ENCODE data around the gene ADISSP.

DNA sequence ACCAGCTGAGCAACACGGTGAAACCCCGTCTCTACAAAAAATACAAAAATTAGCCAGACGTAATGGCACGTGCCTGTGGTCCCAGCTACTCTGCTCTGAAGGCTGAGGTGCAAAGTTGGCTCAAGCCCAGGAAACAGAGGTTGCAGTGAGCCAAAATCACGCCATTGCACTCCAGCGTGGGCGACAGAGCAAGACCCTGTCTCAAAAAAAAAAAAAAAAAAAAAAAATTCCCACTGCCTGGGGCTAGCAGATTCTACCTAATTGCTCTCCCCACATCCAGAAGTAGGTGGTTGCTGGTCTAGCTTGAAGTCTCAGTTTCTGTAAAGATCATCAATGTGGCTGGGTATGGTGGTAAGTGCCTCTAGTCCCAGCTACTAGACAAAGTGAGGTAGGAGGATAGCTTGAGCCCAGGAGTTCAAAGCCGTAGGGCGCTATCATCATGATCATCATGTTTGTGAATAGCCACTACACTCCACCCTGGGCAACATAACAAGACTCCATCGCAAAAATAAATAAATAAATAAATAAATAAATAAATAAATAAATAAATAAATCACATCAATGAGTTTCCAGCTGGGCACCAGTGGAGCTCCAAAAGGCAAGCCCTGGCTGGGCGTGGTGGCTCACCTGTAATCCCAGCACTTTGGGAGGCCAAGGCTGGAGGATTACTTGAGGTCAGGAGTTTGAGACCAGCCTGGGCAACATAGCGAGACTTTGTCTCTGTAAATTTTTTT, 46.5 kb upstream of the ADISSP start:
- TF ChIP-seq, protein P1, sequence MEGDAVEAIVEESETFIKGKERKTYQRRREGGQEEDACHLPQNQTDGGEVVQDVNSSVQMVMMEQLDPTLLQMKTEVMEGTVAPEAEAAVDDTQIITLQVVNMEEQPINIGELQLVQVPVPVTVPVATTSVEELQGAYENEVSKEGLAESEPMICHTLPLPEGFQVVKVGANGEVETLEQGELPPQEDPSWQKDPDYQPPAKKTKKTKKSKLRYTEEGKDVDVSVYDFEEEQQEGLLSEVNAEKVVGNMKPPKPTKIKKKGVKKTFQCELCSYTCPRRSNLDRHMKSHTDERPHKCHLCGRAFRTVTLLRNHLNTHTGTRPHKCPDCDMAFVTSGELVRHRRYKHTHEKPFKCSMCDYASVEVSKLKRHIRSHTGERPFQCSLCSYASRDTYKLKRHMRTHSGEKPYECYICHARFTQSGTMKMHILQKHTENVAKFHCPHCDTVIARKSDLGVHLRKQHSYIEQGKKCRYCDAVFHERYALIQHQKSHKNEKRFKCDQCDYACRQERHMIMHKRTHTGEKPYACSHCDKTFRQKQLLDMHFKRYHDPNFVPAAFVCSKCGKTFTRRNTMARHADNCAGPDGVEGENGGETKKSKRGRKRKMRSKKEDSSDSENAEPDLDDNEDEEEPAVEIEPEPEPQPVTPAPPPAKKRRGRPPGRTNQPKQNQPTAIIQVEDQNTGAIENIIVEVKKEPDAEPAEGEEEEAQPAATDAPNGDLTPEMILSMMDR (IDR thresholded peaks at IDR 0.05): no peak
- TF ChIP-seq POLR2A (IDR thresholded peaks at IDR 0.05): no peak

Measured in body of pancreas (tissue), 4 donors.